GM19025 (cell line): ENCODE data around the gene POMC.
"Not testable (repeated sequence)": the region's sequence is repeated elsewhere in the genome, so short reads cannot be mapped to it uniquely, and the experiment has no call there.

Experiments
- ATAC-seq: cut with Tn5 transposase; IDR thresholded peaks from one replicate; pipeline ENCODE4 v1.9.1; 2021; ENCODE audit warnings: mild to moderate bottlenecking, low read depth, moderate library complexity; ENCODE audit not compliant: unreplicated experiment

Gene POMC

GRCh38 chr2:25168256-25169072 is at the start of gene POMC:
Gene POMC (minus strand): TSS chr2:25168580. CDS start chr2:25164772, 3,808 bp downstream.
- ATAC-seq, result no peak

- no peak for ATAC-seq
Measured at GRCh38 chr2:25218100-25218499, 49.7 kb upstream of the POMC start.

- no peak for ATAC-seq
Measured at GRCh38 chr2:25215948-25216679, 47.7 kb upstream of the POMC start.

- ATAC-seq, result no peak
Measured at GRCh38 chr2:25215232-25215631, 46.9 kb upstream of the POMC start.

- ATAC-seq, result no peak
Measured at GRCh38 chr2:25213229-25213628, 44.8 kb upstream of the POMC start.

- ATAC-seq, result not testable (repeated sequence)
Measured at GRCh38 chr2:25210923-25211322, 42.5 kb upstream of the POMC start.

- ATAC-seq, result no peak
Measured at GRCh38 chr2:25207078-25207545, 38.7 kb upstream of the POMC start.

GRCh38 chr2:25204190-25204838 is 35.9 kb upstream of the POMC start:
- no peak for ATAC-seq

GRCh38 chr2:25202275-25202674 is 33.9 kb upstream of the POMC start:
- ATAC-seq, result no peak

GRCh38 chr2:25201794-25202193 is 33.4 kb upstream of the POMC start:
- no peak for ATAC-seq

GRCh38 chr2:25201265-25201664 is 32.9 kb upstream of the POMC start:
- ATAC-seq, result no peak

GRCh38 chr2:25198576-25198975 is 30.2 kb upstream of the POMC start:
- ATAC-seq, result no peak

GRCh38 chr2:25198209-25198525 is 29.8 kb upstream of the POMC start:
- ATAC-seq, result no peak

- ATAC-seq, result no peak
Measured at GRCh38 chr2:25197336-25198208, 29.2 kb upstream of the POMC start.

GRCh38 chr2:25194576-25195122 is 26.3 kb upstream of the POMC start:
- no peak for ATAC-seq

GRCh38 chr2:25190536-25190935 is 22.2 kb upstream of the POMC start:
- no peak for ATAC-seq

- ATAC-seq, result no peak
Measured at GRCh38 chr2:25188405-25188804, 20.0 kb upstream of the POMC start.

GRCh38 chr2:25187729-25188350 is 19.5 kb upstream of the POMC start:
- ATAC-seq, result no peak

GRCh38 chr2:25184254-25184653 is 15.9 kb upstream of the POMC start:
- ATAC-seq, result no peak

GRCh38 chr2:25178976-25179375 is 10.6 kb upstream of the POMC start:
- ATAC-seq, result no peak
